Measurements from ENCODE around the gene RNF130. TPM values are rescaled to one million over a fixed set of nuclear protein-coding genes. Genes with fewer than 3 reads are reported as not detected.

Gene RNF130
- total and polyA plus RNA-seq, 2 of the 13 experiments (the other 11 are each of a cell fraction or from before 2014, with no cell fraction given): 28.2 to 28.3 TPM

DNA sequence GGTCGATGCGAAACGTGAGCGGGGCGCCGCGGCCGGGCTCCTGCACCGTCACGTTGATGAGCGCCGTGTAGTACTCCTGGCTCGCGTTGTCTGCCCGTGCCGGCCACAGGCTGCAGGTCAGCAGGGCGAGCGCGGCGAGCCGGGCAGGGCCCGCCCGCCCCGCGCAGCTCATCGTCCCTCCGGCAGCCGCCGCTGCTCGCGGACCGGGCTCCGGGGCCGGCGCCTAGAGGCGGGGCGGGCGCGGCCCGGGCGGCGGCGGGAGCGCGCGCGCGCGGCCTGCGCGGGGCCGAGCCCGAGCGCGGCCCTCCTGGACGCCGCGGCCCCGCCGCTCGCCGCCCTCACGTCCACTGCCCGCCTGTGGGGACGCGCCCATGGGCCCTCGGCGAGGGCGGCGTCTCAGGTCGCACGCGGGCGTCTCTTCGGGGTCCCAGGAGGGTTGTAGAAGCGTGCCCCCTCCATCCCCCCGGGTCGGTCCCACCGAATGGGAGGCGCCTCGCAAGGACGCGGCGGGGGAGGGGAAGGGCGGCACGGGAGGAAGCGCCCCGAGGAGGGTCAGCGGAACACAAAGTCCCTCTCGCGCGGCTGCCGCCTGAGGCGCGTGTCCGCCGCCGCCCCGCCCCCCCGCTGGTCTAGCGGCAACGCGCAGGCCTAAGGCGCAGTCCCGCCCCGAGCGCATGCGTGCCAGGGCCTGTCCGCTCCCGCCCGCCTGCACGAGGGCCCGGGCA is at the start of gene RNF130 (continued):
- TF ChIP-seq, protein P1, sequence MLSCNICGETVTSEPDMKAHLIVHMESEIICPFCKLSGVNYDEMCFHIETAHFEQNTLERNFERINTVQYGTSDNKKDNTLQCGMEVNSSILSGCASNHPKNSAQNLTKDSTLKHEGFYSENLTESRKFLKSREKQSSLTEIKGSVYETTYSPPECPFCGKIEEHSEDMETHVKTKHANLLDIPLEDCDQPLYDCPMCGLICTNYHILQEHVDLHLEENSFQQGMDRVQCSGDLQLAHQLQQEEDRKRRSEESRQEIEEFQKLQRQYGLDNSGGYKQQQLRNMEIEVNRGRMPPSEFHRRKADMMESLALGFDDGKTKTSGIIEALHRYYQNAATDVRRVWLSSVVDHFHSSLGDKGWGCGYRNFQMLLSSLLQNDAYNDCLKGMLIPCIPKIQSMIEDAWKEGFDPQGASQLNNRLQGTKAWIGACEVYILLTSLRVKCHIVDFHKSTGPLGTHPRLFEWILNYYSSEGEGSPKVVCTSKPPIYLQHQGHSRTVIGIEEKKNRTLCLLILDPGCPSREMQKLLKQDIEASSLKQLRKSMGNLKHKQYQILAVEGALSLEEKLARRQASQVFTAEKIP (CRISPR knock-in tag; IDR thresholded peaks at IDR 0.05; ENCODE audit: borderline replicate concordance): 0 out of 2 replicates have a peak, but pooled peaks have one; percentile 57
- TF ChIP-seq MYC (CRISPR knock-in tag; IDR thresholded peaks at IDR 0.05; ENCODE audit: borderline replicate concordance): peak; percentile 82; the same call in 1 of the 2 replicates
- no peak; the same call in 1 of the 2 replicates for TF ChIP-seq ZNF296 (CRISPR knock-in tag; conservative IDR thresholded peaks at IDR 0.05)
- TF ChIP-seq MIER2 (CRISPR knock-in tag; IDR thresholded peaks at IDR 0.05): peak; percentile 56; the same call in 1 of the 2 replicates
- TF ChIP-seq NCOA1 (CRISPR knock-in tag; IDR thresholded peaks at IDR 0.05): peak; percentile 80
- peak; percentile 96; the same call in 1 of the 2 replicates for TF ChIP-seq KLF15 (CRISPR knock-in tag; IDR thresholded peaks at IDR 0.05; ENCODE audit: borderline replicate concordance)
- TF ChIP-seq, protein P2, sequence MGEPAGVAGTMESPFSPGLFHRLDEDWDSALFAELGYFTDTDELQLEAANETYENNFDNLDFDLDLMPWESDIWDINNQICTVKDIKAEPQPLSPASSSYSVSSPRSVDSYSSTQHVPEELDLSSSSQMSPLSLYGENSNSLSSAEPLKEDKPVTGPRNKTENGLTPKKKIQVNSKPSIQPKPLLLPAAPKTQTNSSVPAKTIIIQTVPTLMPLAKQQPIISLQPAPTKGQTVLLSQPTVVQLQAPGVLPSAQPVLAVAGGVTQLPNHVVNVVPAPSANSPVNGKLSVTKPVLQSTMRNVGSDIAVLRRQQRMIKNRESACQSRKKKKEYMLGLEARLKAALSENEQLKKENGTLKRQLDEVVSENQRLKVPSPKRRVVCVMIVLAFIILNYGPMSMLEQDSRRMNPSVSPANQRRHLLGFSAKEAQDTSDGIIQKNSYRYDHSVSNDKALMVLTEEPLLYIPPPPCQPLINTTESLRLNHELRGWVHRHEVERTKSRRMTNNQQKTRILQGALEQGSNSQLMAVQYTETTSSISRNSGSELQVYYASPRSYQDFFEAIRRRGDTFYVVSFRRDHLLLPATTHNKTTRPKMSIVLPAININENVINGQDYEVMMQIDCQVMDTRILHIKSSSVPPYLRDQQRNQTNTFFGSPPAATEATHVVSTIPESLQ (CRISPR knock-in tag; conservative IDR thresholded peaks at IDR 0.05): peak; percentile 92; the same call in 1 of the 2 replicates
- TF ChIP-seq, protein P3, sequence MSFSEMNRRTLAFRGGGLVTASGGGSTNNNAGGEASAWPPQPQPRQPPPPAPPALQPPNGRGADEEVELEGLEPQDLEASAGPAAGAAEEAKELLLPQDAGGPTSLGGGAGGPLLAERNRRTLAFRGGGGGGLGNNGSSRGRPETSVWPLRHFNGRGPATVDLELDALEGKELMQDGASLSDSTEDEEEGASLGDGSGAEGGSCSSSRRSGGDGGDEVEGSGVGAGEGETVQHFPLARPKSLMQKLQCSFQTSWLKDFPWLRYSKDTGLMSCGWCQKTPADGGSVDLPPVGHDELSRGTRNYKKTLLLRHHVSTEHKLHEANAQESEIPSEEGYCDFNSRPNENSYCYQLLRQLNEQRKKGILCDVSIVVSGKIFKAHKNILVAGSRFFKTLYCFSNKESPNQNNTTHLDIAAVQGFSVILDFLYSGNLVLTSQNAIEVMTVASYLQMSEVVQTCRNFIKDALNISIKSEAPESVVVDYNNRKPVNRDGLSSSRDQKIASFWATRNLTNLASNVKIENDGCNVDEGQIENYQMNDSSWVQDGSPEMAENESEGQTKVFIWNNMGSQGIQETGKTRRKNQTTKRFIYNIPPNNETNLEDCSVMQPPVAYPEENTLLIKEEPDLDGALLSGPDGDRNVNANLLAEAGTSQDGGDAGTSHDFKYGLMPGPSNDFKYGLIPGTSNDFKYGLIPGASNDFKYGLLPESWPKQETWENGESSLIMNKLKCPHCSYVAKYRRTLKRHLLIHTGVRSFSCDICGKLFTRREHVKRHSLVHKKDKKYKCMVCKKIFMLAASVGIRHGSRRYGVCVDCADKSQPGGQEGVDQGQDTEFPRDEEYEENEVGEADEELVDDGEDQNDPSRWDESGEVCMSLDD (CRISPR knock-in tag; IDR thresholded peaks at IDR 0.05; ENCODE audit: borderline replicate concordance): peak; percentile 93
- no peak for TF ChIP-seq EP300 (IDR thresholded peaks at IDR 0.05; ENCODE audit: low read depth in 2 of 2, low read length in 2 of 2)
- peak; percentile 74; the same call in 1 of the 2 replicates for TF ChIP-seq EP300 (CRISPR knock-in tag; IDR thresholded peaks at IDR 0.05; ENCODE audit: borderline replicate concordance)
- TF ChIP-seq NR3C1 (CRISPR knock-in tag; IDR thresholded peaks at IDR 0.05): no peak
- TF ChIP-seq PREB (CRISPR knock-in tag; IDR thresholded peaks at IDR 0.05): 0 out of 2 replicates have a peak, but pooled peaks have one; percentile 93
- TF ChIP-seq TCF7L2 (IDR thresholded peaks at IDR 0.05; ENCODE audit: low read depth, low read length): no peak
- TF ChIP-seq TGIF2 (CRISPR knock-in tag; IDR thresholded peaks at IDR 0.05): peak; percentile 96; the same call in 1 of the 2 replicates
- TF ChIP-seq ZNF12 (CRISPR knock-in tag; IDR thresholded peaks at IDR 0.05): peak; percentile 73
- no peak for TF ChIP-seq ELF1 (CRISPR knock-in tag; IDR thresholded peaks at IDR 0.05)
- peak; percentile 20; the same call in 1 of the 2 replicates for TF ChIP-seq ZNF121 (CRISPR knock-in tag; IDR thresholded peaks at IDR 0.05)
- TF ChIP-seq RXRB (CRISPR knock-in tag; IDR thresholded peaks at IDR 0.05; ENCODE audit: borderline replicate concordance): peak; percentile 80
- TF ChIP-seq THAP11 (CRISPR knock-in tag; IDR thresholded peaks at IDR 0.05): peak; percentile 80
- TF ChIP-seq, protein P4, sequence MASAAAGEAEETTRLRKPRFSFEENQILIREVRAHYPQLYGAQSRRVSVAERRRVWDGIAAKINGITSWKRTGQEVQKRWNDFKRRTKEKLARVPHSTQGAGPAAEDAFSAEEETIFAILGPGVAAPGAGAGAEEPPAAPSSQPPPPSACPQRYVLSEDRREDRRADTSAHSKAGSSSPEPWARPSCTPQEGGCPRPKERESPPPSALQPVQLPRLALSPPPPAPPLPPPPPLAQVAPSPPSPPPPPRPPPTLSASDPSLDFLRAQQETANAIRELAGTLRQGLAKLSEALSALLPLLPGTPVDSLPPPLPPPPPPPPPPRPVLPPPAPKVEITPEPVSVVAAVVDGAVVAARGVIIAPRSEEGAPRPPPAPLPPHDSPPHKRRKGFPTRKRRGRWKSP (CRISPR knock-in tag; IDR thresholded peaks at IDR 0.05): no peak; the same call in 1 of the 2 replicates
- TF ChIP-seq PTBP1 (IDR thresholded peaks at IDR 0.05; ENCODE audit: low read depth, low read length, poor library complexity, severe bottlenecking): peak; percentile 82
